Urothelium cell line (cell line): ENCODE measurements around the gene CHI3L1.

Experiments used
- DNase-seq: peaks from one replicate; pipeline ENCODE4 v3.0.0; 2011; ENCODE audit warnings: low spot score, mixed read lengths
- FAIRE-seq: peaks from 2 replicates; lab custom pipeline; 2011; peaks lifted over from hg19 to GRCh38; lab: Jason Lieb, UNC

Gene CHI3L1

GRCh38 chr1:203207751-203208150 lies 21.2 kb upstream of the CHI3L1 start:
- no peak for FAIRE-seq
- DNase-seq: no peak

GRCh38 chr1:203206129-203206687 lies 19.7 kb upstream of the CHI3L1 start:
- DNase-seq (no peak), FAIRE-seq (no peak)

GRCh38 chr1:203204756-203205155 lies 18.3 kb upstream of the CHI3L1 start:
- DNase-seq (no peak), FAIRE-seq (no peak)

- FAIRE-seq: no peak
- no peak for DNase-seq
Measured at GRCh38 chr1:203202431-203203245, 16.1 kb upstream of the CHI3L1 start.

GRCh38 chr1:203201516-203202205 lies 15.2 kb upstream of the CHI3L1 start:
- no peak for FAIRE-seq
- DNase-seq: no peak

- DNase-seq (no peak), FAIRE-seq (no peak)
Measured at GRCh38 chr1:203200916-203201315, 14.4 kb upstream of the CHI3L1 start.

GRCh38 chr1:203199816-203200571 lies 13.5 kb upstream of the CHI3L1 start:
- DNase-seq (no peak), FAIRE-seq (no peak)

GRCh38 chr1:203199481-203199815 lies 12.9 kb upstream of the CHI3L1 start:
- DNase-seq: no peak
- FAIRE-seq: no peak

GRCh38 chr1:203199002-203199401 lies 12.5 kb upstream of the CHI3L1 start:
- FAIRE-seq: no peak
- no peak for DNase-seq

- FAIRE-seq (no peak), DNase-seq (peak; percentile 22)
Measured at GRCh38 chr1:203197625-203198024, 11.1 kb upstream of the CHI3L1 start.

- no peak for DNase-seq
- no peak for FAIRE-seq
Measured at GRCh38 chr1:203196371-203196770, 9.9 kb upstream of the CHI3L1 start.

- DNase-seq (no peak), FAIRE-seq (no peak)
Measured at GRCh38 chr1:203190949-203191348, 4.4 kb upstream of the CHI3L1 start.

- FAIRE-seq (no peak), DNase-seq (no peak)
Measured at GRCh38 chr1:203189951-203190352, 3.4 kb upstream of the CHI3L1 start.

GRCh38 chr1:203188686-203189232 lies 2.3 kb upstream of the CHI3L1 start:
- FAIRE-seq: no peak

GRCh38 chr1:203187689-203188264 lies 1.3 kb upstream of the CHI3L1 start:
- FAIRE-seq: no peak
- DNase-seq: no peak

More at GRCh38 chr1:203188686-203189232, 2.3 kb upstream of the CHI3L1 start:
- DNase-seq: no peak

- DNase-seq (no peak), FAIRE-seq (no peak)
Measured at GRCh38 chr1:203187304-203187685, 791 bp upstream of the CHI3L1 start.

- DNase-seq (no peak), FAIRE-seq (no peak)
Measured at GRCh38 chr1:203186091-203186445, 436 bp downstream of the CHI3L1 start.

- no peak for FAIRE-seq
- no peak for DNase-seq
Measured at GRCh38 chr1:203185585-203185984, 919 bp downstream of the CHI3L1 start.

GRCh38 chr1:203185061-203185461 lies 1.4 kb downstream of the CHI3L1 start:
- DNase-seq (no peak), FAIRE-seq (no peak)

- FAIRE-seq: no peak
- DNase-seq: no peak
Measured at GRCh38 chr1:203184467-203184866, 2.0 kb downstream of the CHI3L1 start.

GRCh38 chr1:203183828-203184227 lies 2.7 kb downstream of the CHI3L1 start:
- no peak for FAIRE-seq
- no peak for DNase-seq
